Activated gamma-delta T cell (primary cell): Measurements from ENCODE around the gene RCAN1.

Experiments used
- DNase-seq: peaks from one replicate; lab custom pipeline; 2025; lab: John Stamatoyannopoulos, UW
- total RNA-seq, 2 donors: gene quantifications; one replicate each; lab custom pipeline; 2026; lab: John Stamatoyannopoulos, UW

RCAN1 gene
- total RNA-seq, result 11.7 to 12.8 reads per million in 2 donors

DNA sequence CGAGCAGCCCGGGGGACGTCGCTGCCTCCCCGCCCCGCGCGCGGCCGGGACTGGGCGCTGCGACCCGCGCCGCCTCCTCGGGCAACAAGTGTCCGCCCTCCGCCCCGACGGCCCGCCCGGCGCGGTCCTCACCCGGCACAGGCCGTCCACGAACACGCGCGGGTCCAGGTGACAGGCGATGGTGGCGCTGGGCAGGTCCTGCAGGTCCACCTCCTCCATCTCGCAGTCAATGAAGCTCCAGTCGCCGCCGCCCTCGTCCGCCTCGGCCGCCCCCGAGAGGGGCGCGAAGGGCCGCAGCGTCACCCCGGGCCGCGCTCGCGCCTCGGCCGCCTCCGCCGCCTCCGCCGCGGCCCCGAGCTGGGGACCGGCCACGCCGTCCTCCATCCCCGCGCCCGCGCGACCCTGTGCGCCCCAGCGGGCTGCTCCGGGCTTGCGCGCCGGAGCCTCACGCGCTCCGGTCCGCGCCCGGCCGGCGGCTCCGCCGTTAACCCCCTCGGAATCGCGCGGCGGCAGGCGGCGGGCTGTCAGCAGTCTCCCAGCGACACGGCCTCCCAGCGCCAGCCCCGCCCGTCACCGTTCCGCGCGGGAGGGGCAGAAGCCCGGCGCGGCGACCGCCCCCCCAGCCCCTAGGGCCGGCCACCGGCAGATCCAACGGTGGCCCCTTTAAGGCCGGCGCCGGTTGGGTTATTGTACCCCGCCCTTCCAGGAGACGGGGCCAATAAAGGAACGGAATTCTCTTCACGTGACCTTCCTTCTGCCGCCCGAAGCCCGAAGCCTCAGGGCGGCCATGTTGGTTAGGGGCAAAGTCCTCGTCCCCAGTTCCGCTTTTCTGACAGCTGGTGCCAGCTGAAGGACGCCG lies at the start of gene RCAN1:
TSS of gene RCAN1 (minus strand) at position 486 of the 859 bp plus-strand sequence. CDS start at position 384, 102 bp downstream.
- peak; percentile 56 for DNase-seq

DNA sequence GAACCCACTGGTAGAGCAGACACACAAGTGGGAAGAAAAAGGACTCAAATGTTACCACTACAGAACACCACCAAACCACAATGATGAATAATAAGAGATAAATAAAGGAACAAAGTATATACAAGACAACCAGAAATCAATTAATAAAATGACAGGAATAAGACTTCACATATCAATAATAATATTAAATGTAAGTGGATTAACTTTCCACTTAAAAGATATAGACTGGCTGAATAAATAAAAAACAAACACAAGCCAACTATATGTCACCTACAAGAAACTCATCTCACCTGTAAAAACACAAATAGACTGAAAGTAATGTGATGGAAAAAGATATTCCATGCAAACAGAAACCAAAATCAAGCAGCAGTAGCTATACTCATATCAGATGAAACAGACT lies 46.9 kb upstream of the RCAN1 start:
- DNase-seq, result no peak

DNA sequence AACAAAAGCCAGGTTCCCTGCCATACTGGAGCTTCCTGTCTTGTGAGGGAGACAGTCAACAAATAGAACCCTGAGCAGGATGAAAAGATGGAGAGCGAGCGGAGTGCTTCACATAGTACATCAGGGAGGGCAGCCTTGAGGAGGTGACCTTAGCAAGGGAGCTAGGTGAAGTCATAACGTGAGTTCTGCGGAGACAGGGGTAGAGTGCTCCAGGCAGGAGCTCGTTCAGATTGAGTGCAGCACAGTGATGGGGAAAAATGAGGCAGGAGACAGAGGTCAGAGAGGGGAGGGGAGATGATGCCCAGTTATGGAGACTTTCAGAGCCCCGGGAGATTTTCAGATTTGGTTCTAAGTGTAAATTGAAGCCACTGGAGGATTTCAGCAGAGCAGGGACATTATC lies 38.6 kb upstream of the RCAN1 start:
- DNase-seq, result no peak

DNA sequence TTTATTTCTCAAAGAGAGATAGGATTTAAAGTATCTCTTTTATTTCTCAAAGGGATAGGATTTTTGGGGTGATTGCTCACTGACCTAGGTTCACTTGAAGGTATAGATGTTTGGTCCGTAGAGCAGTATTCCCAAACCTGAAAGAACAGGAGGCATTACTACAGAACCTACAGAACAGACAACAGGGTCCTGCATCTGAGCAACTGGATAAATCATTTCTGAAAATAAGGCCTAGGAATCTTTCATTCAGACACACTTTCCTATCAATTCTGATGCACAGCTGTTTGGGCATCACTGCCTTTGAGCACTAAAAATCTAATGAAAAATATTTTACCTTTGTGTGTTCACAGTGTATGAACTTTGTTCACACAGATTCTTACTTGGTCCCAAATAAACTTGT lies 36.7 kb upstream of the RCAN1 start:
- no peak for DNase-seq

DNA sequence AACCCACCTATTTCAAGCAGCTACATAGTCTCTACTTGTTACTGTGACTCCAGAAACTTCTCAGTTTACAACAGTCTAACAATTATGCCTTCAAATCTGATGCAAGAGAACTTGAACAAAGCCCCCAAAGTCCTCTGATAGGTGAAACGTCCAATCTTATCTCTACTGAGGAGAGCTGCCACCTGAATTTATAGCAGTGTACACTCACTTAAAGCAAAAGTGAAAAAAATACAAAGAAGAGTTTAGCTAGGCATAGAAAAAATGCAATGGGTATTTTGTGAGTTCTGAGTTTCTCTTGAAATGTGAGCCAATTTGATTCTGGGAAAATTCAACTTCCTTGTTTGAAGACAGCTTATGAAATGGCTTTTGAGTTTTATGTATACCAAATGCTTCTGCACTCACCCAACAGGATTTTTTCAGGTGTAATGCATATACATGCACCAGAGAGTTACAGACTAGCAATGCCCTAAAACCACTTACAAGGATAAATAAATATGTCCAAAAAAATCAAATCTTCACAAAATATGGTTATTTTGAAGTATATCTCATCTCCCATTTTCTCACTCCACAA lies 36.0 kb upstream of the RCAN1 start:
- no peak for DNase-seq

DNA sequence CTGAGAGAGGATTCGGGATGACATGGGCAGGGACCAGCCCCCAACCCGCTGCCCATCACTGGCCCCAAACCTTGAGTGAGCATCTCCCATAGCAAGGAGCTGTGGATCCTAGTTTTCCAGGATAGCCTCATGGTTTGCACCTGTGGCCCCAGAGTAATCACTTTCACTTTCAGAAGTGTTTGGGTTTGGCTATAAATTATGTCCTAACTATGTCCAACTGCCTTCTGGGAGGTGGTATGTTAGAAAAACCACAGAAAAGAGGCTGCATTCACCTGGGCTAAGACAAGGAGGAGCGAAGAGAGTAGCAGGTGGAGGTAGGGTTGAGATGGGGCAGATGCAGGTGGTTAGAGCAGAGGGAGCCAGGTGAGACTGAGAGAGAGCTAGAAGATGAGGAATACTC lies 34.5 kb upstream of the RCAN1 start:
- no peak for DNase-seq

DNA sequence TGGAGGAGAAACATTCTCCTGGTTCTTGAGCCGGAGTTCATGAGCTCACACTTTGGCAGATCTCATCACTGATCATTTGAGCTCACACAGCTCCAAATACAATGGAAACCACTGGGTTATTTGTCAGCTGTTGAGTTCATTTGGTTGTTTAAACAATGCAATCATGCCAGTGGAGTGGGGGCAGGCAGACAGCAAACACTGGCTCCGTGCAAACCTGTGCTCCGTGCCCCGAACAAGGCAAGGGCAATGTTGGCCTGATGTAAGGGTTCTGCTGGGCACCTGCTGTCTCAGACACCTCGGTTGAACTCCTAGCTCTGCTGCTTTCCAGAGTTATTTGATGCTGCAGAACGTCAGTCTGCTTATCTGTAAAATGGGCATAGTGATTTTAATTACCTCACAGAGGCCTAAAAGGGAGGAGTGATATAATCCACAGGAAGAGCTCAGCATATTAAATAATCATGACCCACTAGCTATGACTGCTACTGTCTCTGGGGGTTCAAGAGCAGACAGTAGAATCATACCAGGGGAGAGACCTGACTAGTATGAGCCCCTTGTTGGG lies 33.9 kb upstream of the RCAN1 start:
- DNase-seq, result no peak

DNA sequence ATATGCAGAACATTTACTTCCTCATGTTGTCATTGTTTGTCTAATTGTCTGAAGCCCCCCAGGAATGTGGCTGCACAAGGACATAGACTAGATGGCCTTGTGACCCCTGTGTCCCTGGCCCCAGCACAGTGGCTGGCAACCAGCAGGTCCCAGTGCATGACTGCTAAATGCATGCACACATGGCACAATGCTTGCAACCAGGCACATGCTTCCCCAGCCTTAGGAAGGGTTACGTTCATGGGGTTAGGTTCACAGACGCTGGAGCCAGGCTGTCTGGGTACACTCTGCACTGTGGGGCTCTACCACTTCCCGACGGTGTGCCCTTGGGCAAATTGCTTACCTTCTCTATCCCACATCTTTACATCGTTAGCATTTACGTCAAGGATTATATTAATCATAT lies 32.6 kb upstream of the RCAN1 start:
- no peak for DNase-seq

DNA sequence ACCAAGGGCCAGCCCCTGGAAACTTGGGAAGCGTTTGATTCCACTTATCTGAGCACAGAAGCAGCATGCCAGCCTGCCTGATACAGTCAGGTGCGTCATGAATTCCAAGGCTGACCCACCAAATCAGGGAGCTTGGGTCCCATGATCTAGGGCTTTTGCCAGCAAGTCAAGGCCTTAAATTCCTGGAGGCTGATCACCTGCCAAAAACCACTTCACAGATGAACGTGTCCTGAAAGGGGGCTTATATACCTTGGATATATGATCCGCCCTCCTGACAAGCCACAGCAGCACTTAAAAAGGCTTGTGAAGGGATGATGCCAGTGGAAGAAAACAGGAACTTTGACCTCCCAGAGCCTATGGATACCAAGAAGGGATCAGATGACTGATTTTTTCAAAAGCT lies 29.9 kb upstream of the RCAN1 start:
- DNase-seq, result no peak

DNA sequence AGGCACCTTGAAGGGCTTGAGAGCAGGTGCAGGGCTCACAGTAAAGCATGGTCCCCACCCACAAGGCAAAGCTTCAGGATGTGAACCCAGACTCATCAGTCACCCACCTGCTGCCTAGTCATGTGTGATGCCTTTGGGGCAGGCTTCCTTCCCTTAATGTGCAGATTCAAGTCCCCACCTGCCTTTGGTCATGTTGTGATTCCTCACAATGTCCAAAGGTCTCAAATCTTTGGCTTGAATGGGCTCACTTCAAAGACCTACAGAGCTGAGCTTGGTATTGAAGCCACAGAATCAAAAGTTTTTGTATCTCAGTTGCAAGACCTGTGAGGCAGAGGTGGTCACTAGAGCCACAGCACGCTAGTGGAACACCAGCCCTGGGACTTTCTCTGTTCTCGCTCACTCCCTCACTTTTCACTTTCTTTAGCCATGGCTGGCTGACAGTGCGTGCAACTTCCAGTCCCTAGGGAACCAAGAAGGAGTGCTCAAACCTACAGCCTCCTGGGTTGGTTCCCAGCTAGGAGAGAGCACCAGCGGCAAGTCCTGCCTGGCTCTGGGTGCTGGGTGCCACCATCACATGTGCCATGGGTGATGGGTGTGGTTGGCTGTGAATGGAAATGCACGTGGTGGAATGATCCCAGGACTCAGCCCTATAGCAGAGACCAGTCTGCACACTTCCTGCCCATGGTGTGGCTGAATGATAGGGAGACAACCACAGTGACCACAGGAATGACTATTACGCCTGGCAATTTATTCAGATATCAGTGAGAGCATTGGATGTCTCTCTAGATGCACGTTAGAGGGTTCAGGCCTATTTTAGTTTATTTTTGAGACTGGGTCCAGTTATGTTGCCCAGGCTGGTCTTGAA lies 27.5 kb upstream of the RCAN1 start:
- DNase-seq, result no peak

DNA sequence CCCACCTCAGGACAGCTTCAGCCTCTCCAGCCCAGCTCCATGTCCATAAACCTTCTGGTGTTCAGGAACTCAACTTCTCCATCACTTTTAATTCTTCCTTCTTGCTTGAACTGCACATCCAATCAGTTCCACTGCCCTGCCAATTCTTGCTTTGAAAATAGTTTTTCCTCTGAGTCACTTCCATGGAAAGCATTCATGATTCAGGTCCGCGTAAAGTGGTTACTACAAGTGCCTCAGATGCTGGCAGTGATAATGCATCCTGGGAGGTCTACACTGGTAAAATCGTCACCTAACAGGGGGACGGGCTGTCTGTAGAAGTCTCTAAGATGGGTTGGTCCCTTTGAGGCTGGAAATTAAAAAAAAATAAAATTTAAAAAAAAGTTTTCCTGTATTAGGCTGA lies 25.9 kb upstream of the RCAN1 start:
- DNase-seq, result no peak

DNA sequence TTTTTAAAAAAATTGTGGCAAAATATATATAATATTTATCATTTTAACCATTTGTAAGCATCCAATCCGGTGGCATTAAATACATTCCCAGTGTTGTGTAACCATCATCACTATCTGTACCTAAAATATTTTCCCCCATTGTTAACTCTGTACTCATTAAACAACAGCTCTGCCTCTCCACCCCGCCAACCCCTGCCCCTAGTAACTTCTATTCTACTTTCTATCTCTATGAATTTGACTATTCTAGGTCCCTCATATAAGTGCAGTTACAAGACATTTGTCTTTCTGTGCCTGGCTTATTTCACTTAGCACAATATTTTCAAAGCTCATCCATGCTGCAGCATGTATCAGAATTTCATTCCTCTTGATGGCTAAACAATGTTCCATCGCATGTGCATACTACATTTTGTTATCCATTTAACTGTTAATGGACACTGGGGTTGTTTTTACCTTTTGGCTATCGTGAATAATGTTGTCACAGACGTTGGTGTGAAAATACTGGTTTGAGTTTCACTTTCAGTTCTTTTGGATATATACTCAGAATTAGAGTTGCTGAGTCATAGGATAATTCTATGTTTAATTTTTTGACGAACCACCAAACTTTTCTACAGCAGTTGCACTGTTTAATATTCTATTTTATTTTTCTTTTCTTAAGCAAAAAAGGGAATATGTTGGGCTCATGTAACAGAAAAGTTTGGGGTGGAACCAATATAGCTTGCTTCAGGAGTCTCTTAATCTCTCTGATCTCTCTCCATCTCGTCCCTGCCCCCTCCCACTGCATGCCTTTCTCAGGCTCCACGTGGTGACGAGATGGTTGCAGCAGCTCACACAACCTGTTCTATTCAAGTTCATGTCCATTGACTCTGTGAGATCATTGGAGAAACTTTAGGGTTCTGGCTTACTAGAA lies 25.2 kb upstream of the RCAN1 start:
- no peak for DNase-seq

DNA sequence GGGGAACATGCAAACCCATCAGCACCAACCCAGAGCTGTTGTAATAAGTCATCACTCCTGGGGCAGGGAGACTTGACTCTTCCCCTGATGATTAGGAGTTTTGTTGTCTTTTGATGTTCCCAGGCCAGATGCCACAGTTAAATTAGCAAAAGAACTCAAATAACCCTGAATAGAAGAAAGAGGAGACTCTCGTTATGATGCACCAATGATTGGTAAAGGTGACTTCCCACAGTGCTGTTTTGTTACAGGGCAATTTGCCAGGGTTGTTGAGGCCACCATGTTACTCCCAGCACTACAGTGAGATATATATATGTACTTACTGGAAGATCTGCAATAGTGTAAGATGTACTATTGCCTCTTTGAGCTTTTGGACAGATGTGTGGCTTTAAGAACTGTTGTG lies 24.3 kb upstream of the RCAN1 start:
- DNase-seq, result no peak

DNA sequence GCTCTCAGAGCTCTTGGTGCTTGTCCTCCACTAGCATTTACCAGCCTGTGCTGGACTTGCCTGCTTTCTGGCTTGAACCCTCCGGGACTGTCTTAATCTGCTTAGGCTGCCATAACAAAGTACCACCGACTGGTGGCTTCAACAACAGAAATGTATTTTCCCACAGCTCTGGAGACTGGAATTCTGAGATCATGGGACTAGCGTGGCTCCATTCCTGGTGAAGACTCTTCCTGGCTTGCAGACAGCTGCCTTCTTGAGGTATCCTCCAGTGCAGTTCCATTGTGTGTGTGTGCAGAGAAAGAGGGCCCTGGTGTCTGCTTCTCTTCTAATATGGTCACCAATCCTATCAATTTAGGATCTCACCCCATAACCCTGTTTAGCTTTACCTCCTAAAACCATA lies 22.0 kb upstream of the RCAN1 start:
- no peak for DNase-seq

DNA sequence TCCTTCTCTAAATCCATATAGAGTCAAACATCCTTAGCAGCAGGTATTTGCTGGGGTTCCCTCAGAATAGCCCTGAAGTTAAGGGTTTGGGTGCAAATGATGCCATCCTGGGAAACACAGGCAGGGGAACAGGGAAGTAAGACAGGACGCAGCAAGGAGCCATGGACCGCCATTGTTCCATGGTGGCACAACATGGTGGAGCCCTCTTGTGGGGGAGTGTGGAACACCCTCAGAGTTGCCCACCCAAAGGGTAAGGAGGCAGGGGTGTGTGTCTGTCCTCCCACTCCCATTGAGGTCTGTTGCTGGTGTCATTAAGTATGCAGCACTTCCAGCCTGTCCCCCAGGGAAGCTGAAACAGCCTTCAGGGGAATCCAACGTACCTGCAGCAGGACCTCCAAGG lies 20.4 kb upstream of the RCAN1 start:
- no peak for DNase-seq

DNA sequence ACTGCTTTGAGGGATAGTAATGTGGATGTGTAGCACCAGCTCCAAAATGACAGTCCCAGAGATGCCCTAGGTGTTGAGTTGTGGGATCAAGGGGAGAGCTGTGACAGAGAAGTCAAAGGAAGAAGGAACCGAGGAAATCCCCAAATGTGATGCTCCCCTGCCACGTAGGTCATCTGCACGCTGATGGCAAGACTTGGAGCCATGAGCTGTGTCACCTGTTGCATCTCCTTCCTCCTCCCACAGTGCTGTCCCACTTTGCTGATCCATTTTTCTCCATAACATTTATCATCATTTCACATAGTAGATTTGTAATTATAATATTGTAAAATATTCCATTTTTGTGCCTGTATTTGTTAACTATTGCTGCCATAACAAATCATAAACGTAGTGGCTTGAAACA lies 17.6 kb upstream of the RCAN1 start:
- DNase-seq, result no peak

DNA sequence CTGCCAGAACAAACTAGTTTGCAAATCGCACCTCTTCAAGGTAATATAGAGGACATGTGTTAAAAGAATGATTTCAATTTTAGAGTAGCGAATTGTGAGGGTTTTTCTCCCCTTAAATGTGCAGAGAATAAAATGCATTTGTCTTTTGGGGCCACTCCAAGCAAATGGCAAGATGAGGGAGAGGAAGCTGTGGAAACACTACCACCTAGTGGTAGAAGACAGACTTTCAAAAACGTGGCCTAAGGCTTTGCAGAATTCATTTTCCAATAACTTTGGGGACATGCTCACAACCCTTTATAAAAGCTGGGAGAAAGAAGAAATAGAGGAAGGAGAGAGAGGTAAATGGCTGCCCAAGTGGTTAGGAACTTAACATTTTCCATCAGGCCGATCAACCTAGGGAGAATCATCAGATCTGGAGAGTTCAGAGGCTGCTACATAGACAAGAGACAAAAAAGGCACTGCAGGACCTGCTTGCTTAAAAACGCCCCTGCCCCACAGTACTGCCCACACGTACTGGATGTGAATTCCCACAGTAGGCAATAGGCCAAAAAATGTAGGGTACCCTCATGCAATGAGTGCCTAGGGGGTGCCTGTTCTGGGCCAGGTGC lies 15.7 kb upstream of the RCAN1 start:
- no peak for DNase-seq

DNA sequence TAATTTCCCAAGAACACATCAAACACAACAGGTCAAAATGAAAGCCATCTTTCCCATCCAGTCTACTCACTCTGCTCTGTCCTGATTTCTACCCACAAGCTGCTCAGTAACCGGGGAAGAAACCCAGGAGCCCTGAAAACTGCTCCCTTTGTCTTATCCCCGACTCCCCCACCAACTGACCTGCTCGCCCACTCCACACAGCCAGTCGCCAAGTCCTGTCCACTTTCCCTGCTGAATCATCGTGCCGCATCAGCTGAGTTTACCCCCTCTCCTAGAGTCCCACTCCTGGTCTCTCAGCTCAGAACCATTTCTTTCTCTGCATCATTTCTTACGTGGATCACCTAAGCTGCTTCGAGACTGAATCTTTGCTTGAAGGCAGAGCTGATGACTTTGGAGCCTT lies 11.2 kb upstream of the RCAN1 start:
- DNase-seq, result no peak

DNA sequence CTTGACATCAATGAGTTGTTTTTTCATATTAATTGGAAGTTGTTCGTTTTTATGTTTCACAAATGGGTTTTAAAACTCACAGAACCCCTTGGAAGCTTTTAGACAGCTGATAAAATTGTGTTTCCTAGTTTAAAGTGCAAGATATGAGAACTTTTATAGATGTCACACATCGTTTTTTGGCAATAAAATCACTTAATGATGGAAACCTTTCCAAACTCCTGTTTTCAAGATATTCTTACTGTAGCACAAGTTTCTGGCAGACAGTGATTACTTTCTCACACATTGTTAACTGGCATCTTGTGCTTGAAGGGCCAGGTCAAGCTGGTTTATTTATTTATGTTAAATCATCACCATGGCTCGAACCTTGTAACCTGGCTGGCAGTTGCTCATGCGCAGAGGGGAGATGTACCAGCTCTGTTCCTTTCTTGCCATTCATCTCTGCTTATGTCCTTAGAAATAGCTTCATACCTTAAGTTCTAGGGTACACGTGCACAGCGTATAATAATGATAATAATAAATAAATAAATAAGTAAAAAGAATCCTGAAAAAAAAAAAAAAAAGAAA lies 10.2 kb upstream of the RCAN1 start:
- DNase-seq, result no peak

DNA sequence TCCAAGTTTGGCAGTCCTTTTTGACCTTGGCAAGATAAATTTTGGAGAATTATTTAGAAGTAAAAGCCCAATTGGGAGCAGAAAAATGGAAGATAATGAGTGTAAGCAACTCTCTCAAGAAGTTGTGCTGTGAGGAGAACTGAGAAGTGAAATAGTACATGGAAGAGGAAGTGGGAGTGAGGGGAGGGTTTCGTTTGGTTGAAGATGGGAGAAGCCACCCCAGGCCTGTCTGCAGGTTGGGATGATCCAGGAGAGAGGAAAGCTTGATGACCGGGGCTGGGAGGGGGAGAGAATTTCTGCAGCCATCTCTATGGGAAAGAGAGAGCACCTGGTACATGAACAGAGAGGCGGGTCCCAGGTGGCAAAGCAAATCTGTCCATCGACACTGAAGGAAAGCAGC lies 8.6 kb upstream of the RCAN1 start:
- DNase-seq, result no peak
